Inflammatory macrophage treated with lipopolysaccharide for 4 hours (primary cell): ENCODE results near the gene ZNF729.
"Not testable (repeated sequence)": the region's sequence is repeated elsewhere in the genome, so short reads cannot be mapped to it uniquely, and the experiment has no call there.

ENCODE experiments used
- DNase-seq: peaks from one replicate; pipeline ENCODE4 v3.0.0-alpha.2; 2020

The ZNF729 gene

GRCh38 chr19:22286151-22286810, at the start of gene ZNF729:
Gene ZNF729 (plus strand): TSS chr19:22286441. CDS start chr19:22286526, 85 bp downstream.
- DNase-seq: no peak

- no peak for DNase-seq
These were observed 29.4 kb upstream of the ZNF729 start for GRCh38 chr19:22256856-22257255.

GRCh38 chr19:22257381-22257780, 28.9 kb upstream of the ZNF729 start:
- DNase-seq: no peak

GRCh38 chr19:22257916-22258315, 28.3 kb upstream of the ZNF729 start:
- no peak for DNase-seq

- no peak for DNase-seq
These were observed 25.7 kb upstream of the ZNF729 start for GRCh38 chr19:22260499-22260898.

GRCh38 chr19:22261596-22261995, 24.6 kb upstream of the ZNF729 start:
- no peak for DNase-seq

- DNase-seq: no peak
These were observed 23.1 kb upstream of the ZNF729 start for GRCh38 chr19:22263121-22263520.

- DNase-seq: not testable (repeated sequence)
These were observed 35.3 kb downstream of the ZNF729 start for GRCh38 chr19:22321554-22321953.

- DNase-seq: no peak
These were observed 40.0 kb downstream of the ZNF729 start for GRCh38 chr19:22326219-22326618.

GRCh38 chr19:22327321-22327720, 41.1 kb downstream of the ZNF729 start:
- no peak for DNase-seq

GRCh38 chr19:22331521-22331920, 45.3 kb downstream of the ZNF729 start:
- no peak for DNase-seq

- no peak for DNase-seq
These were observed 46.7 kb downstream of the ZNF729 start for GRCh38 chr19:22332924-22333323.

- no peak for DNase-seq
These were observed 49.5 kb downstream of the ZNF729 start for GRCh38 chr19:22335716-22336115.

GRCh38 chr19:22354665-22355064, 68.4 kb downstream of the ZNF729 start:
- no peak for DNase-seq
